ENCODE results near the gene KCNE5.
"Not testable (repeated sequence)": the region's sequence is repeated elsewhere in the genome, so short reads cannot be mapped to it uniquely, and the experiment has no call there.

Gene KCNE5, protein sequence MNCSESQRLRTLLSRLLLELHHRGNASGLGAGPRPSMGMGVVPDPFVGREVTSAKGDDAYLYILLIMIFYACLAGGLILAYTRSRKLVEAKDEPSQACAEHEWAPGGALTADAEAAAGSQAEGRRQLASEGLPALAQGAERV

DNA sequence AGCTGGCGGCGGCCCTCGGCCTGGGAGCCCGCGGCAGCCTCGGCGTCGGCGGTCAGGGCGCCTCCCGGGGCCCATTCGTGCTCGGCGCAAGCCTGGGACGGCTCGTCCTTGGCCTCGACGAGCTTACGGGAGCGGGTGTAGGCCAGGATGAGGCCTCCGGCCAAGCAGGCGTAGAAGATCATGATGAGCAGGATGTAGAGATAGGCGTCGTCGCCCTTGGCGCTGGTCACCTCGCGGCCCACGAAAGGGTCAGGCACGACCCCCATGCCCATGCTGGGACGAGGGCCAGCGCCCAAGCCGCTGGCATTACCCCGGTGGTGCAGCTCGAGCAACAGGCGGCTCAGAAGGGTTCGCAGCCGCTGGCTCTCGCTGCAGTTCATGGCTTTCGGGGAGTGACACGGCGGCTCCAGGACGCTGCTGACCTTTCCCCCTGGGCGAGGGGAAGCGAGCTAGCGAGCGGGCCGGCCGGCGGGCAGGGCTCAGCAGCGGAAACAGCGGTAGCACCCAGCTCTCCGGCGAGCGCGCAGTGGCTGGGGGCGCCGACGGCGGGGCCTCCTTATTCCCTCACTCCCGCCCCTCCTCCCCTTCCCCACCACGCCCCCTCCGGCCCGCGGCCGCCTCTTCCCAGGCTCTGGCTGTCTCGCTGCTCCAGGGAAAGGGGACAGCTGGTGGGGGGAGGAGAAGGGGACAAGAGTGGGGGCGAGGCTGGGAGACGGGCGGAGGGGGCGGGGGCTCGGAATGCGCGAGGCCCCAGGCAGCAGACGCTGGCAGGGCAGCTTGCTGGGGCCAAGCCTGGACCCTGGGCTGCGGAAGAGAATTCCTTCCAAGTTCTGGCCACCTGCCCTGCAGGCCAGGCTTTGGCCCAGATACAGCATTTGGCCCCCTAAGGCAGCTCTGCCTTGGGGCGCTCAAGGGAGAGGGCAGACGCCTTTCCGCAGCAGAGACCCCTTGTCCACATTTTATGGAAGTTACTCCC is at the start of gene KCNE5:
KCNE5 (minus strand) TSS at position 532 of the 976 bp plus-strand sequence; CDS start at position 380, 152 bp downstream.
- no peak for DNase-seq

DNA sequence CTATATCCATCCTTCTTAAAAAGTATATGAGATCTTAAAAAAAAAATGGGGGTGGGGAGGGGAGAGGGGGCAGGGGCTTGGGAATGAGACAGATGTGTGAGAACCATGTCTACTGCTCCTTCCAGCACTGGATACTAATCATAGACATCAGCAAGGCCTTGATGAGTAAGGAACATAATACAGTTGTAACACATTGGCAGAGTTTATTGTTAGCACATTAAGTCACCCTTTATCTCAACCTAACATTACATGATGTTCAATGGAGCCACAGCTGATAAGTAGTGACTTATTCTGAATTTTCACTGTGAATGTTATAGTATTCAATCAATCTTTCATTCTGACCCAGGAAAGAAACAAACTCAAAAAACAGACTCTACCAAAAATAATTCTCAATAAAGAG is 47.3 kb upstream of the KCNE5 start:
- no peak for DNase-seq

DNA sequence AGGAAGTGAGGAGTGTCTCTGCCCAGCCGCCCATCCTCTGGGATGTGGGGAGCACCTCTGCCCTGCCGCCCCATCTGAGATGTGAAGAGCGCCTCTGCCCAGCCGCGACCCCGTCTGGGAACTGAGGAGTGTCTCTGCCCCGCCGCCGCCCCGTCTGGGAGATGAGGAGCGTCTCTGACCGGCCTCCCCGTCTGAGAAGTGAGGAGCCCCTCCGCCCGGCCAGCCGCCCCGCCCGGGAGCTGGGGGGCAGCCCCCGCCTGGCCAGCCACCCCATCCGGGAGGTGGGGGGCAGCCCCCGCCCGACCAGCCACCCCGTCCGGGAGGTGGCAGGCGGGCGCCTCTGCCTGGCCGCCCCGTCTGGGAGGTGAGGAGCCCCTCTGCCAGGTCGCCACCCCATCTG is 46.2 kb upstream of the KCNE5 start:
- DNase-seq = not testable (repeated sequence)

DNA sequence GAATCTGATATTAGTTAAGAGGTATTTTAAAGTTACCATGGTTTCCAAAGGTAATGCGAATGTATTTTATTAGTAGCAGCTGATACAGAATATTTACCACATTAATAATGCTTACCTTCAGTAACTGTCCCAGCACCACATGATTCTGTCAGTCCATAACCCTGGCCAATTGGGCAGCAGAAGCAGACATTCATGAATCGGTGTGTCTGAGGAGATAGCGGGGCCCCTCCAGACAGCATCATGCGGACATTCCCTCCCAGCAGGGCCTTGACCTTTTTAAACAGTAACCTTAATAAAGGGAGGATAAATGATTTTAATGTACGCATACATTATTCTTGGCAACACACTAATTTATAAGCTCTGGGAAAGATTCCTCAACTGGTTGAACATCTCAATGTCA is 43.0 kb upstream of the KCNE5 start:
- DNase-seq = no peak

DNA sequence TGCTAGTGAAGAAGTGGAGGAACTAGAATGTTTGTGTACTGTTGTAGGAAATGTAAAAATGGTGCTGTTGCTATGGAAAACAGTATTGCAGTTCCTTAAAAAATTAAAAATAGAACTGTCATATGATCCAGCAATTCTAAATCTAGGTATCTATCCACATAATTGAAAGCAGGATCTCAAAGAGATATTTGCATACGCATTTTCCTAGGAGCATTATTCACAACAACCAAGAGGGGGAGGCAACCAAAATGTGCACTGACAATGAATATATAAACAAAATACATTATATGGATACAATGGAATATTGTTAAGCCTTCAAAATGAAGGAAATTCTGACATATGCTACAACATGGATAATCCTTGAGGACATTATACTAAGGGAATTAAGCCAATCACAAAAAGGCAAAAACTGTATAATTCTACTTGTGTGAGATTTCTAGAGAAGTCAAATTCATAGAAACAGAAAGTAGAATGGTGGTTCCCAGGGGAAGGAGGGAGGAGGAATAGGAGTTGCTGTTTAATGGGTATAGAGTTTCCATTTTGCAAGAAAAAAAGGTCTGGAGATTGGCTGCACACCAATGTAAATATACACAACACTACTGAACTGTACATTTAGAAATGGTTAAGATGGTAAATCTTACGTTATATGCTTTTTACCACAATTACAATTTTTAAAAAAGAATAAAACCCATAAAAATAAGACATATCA is 35.6 kb upstream of the KCNE5 start:
- no peak for DNase-seq

DNA sequence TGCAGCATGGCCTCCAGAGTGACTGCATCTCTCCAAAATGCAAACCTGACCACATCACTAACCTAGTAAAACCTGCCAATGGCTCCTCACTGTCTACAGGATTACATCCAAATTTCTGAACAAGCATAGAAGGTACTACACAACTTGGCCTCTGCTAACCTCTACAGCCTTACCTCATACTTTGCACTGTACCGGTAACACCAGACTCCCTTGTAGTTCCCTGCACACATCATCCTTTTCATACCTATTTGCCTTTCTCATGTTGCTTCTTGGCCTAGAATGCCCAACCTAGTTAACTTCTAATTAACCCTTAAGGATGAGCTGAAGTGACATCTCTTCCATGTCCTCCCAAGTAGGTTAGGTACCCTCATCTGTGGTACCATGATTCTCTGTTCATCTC is 33.4 kb upstream of the KCNE5 start:
- no peak for DNase-seq

DNA sequence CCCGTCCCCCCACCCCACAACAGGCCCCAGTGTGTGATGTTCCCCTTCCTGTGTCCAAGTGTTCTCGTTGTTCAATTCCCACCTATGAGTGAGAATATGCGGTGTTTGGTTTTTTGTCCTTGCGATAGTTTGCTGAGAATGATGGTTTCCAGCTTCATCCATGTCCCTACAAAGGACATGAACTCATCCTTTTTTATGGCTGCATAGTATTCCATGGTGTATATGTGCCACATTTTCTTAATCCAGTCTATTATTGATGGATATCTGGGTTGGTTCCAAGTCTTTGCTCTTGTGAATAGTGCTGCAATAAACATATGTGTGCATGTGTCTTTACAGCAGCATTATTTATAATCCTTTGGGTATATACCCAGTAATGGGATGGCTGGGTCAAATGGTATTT is 32.4 kb upstream of the KCNE5 start:
- not testable (repeated sequence) for DNase-seq

DNA sequence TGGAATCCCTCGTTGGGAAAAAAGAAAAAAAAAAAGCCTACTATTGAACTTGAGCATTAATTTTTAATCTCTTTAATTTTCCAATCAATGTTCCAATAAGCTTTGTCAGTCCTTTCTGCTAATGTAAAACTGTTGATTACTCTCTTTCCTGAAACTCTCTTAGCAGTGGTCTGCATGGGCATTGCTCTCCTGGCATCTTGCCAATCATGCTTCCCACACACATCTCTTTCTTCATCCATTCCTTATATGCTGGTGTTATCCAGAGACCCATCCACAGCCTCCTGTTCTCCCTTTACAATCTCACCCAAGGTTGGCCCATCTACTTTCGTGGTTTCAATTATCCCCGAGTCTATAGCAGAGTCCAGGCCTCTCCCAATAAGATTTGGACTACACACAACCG is 31.8 kb upstream of the KCNE5 start:
- DNase-seq = no peak

DNA sequence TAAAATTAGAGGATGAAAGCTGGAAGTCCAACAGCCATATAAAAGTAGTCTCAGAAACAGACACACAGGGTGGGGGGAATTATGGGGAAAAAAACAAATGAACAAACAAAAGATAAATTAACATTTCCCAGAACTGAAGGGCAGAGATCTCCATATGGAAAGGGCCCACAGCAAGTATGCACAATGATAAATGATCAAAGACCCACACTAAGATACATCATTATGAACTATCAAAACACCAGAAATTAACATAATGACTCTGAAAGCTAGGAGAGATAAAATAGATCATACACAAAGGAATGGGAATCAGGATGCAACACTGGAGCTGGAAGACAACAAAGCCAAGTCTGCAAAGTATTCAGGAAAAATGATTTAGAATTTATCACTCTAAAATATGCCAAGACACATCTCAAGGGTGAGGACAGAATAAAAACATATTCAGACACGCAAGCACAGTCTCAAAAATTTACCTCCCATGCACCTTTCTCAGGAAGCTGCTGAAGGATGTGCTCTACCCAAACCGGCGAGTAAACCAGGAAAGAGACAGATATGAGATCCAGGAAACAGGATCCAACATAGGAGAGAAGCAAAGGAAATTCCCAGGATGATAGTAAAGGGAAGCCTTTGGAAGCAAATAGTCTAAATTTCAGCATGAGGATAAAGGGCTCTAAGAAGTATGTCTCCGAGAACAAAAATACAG is 30.7 kb upstream of the KCNE5 start:
- DNase-seq = no peak

DNA sequence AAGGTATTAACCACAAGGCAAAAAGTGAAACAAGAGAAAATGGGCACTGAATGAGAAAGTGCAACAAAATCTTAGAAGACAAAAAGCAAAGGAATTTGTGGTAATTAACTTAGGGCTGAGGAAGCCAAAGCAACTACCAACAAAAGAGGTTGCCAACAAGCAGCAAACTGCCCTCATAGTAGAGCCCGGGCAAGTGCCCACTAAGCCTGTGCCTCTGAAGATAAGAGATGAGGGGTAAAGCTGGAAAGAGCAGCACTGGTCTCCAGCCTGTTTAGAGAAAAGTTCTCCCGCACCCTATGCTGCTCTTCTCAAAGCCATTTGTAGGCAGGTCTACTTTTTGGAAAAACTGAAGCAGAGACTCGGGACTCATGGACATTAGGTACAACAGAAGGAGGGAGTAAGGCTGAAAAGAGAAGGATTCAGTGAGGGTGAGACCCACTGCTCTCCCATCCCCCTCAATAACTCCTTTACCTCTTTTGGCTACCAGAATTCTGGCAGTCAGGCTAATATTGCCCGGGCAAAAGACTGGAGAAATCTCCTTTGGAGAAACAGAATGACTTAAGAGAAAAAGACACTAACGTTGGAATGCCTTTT is 29.6 kb upstream of the KCNE5 start:
- DNase-seq = no peak

DNA sequence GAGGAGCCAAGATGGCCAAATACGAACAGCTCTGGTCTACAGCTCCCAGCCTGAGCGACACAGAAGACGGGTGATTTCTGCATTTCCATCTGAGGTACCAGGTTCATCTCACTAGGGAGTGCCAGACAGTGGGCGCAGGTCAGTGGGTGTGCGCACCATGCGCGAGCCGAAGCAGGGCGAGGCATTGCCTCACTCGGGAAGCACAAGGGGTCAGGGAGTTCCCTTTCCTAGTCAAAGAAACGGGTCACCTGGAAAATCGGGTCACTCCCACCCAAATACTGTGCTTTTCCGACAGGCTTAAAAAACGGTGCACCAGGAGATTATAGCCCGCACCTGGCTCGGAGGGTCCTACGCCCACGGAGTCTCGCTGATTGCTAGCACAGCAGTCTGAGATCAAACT is 19.7 kb upstream of the KCNE5 start:
- not testable (repeated sequence) for DNase-seq

DNA sequence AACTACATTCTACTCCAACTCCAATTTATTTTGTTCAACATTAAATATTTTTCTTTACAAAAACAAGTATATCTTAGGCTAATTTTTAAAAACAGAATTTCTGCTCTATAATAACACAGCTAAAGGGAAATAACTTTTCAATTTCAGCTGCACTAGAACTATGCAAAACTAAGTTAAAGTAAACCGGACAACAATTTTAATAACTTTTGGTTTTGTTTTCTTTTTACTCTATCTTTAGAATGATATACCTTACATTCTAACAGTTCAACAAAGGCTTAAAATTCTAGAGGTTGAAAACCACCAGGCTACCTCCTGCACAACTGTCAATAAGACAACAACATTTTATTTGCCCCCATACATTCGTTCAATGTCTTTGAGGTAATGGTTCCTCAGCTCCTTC is 18.7 kb upstream of the KCNE5 start:
- DNase-seq = no peak

DNA sequence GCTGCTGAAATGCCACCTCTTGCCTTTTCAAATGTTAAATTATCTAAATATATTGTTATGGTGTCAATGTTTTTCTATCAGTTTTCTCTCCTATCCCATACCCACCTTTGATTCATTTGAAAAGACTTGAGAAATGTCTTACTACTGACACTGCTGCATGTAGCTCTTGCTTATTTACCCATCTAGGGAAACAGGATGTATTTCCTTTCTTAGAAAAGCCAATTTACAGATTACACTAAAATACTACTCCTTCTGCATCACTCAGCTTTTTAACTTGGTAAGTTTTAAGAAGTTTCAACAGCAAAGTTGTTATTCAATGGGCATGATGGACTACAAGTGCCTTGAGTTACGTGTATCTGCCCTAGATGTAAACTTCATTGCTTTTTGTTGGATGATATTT is 13.2 kb upstream of the KCNE5 start:
- no peak for DNase-seq

DNA sequence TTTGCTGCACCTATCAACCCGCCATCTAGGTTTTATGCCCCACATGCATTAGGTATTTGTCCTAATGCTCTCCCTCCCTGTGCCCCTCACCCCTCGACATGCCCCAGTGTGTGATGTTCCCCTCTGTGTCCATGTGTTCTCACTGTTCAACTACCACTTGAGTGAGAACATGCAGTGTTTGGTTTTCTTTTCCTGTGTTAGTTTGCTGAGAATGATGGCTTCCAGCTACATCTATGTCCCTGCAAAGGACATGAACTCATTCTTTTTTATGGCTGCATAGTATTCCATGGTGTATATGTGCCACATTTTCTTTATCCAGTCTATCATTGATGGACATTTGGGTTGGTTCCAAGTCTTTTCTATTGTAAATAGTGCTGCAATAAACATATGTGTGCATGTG is 12.5 kb upstream of the KCNE5 start:
- DNase-seq = not testable (repeated sequence)

DNA sequence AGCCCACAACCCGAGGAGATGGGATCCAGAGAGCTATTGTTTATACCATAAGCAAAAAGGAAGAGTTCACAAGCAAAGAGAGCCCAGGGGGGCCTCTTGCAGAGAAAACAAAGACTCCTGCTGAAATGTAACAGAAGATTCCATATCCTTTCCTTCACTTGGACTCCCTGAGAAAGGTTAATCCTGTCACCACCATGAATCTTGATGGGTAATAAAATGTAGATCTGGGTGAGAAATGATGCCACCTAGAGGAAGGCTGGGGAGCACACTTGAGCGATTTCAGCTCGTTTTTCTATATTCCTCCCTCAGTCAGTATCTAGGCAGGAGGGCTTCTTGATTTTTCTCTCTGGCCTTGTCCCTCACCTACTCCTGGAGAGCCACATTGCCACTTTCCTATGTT is 10.2 kb upstream of the KCNE5 start:
- no peak for DNase-seq

DNA sequence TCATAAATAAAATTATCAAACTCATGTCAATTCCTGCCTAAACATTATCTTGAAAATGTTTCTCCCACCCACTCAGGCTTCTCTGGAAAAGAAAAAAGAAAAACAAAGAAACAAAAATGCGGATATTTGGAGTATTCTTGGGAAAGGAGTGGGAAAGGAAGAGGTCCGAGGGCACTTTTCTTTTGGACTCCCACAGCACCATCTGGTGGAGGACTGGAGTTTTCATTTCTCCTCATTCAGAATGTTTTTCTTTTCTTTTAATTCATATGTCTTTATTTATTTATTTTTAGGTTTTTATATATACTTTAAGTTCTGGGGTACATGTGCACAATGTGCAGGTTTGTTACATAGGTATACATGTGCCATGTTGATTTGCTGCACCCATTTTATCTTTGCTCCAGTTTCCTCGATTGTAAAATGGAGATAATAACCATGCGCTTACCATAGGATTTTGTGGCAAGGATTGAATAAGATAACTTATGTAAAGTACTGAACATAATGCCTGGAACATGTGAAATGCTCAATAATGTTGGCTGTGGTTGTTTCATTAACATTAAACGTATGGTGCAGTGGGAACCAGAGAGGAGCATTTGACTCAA is 8.0 kb upstream of the KCNE5 start:
- DNase-seq = no peak

DNA sequence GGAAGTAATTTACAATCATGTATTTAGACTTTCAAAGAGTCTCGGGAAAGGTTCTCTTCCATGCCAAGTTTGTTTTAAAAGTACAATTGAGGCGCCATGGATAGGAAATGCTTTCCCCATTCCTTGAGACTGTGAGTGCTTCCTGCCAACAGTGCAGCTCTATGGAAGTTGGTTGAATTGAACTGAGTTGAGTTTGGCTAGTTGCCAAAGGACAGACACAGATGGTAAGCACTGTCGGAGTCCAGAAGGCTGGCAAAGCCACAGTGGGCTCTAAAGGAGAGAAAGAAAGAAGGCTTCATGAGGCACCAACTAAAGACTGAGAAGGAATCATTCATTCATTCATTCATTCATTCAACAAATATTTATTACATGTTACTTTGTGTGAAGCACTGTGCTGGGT is 4.3 kb upstream of the KCNE5 start:
- no peak for DNase-seq

DNA sequence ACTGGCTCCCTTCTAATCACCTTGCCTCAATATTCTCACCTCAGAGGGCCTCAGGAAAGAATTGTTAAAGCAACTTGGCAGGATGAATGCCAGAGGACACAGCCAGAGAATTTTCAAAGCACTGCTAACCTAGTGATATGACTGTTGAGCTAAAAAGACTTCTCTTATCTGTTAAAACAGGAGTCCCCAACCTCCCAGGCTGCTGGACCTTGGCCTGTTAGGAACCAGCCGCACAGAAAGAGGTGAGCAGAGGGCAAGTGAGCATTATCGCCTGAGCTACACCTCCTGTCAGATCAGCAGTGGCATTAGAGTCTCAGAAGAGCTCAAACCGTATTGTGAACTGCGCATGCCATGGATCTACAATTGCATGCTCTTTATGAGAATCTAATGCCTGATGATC is 1.7 kb upstream of the KCNE5 start:
- no peak for DNase-seq

DNA sequence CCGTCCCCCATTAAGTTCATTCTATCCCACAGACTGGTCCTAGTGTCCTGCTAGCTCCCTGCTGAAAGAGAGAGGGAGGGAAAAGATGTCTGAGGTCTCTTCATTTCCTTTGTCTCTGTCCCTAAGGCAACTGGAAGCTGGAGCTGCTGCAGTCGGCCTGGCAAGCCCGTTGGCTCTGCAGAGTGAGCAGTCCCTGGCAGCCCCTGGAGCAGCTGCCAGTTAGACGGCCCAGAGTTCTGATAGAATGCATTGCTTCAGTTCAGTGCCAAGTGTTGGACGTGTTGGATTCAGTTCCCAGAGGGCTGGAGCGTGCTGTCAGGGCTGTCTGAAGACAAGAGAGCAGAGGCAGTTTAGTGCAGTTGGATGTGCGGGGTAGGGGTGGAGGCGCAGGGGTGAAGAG is 975 bp downstream of the KCNE5 start:
- no peak for DNase-seq

DNA sequence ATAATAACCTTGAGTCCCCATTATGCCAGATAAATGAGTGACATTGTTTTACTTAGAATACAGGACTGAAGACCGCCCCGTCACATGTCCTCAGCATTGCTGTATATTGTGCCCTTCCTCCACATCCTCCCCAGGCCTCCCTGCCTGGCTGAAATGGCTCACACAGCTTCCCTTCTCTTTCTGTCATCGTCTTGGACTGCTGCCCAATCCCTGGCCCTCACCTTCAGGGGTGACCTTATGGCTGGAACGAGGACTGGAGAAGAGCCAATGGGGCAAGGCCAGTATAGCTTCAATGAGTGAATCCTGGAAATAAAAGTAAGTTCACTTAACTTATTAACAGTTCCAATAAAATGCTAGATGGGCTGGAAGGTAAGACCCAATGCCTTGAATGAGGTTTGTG is 2.7 kb downstream of the KCNE5 start:
- DNase-seq = no peak

DNA sequence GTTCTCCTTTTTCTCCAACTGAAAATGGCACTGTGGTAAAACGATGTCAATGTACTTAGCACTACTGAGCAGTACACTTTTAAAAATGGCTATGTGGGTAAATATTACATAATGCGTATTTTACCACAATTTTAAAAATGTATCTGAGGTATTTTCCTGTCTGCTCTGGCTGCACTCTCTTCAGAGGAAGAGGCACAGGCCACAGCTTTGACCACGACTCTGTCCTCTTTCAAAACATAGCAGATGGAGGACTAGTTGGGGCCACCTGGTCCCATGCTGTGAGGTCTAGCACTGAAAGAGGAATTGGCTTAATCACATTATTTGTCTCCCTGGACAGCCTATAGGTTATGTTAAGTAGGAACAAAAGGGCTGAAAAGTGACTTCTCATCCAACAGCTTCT is 5.2 kb downstream of the KCNE5 start:
- no peak for DNase-seq

DNA sequence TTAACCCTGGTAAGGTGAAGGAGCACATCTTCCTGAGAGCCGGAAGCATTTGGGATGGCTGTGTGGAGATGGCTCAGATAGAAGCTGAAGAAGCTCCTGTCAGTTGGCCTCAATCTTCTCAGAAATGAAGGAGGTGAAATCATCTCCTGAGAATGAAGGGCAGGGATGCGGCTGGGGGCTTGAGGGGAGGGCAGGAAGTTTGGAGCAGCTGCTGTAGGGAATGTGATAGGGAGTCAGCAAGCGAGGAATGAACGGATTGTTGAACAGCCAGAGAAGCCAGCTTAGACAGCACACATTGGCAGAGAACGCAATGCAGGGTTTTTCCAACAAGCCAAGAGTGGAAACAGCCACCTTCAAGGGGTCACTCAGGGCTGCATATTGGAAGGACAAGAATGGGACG is 10.0 kb downstream of the KCNE5 start:
- no peak for DNase-seq
